Glutamatergic neuron (in vitro differentiated cells): ENCODE measurements around the gene AKAP11. TPM values are rescaled to one million over a fixed set of nuclear protein-coding genes. Genes with fewer than 3 reads are reported as not detected.

Source experiments
- DNase-seq: peaks from one replicate; pipeline ENCODE4 v3.0.0; 2022
- H3K27ac Mint-ChIP-seq: one replicate; pipeline ENCODE4 v1.8.0; 2020; ENCODE audit warnings: mild to moderate bottlenecking, mixed read lengths, inconsistent platforms; ENCODE audit not compliant: unreplicated experiment
- H3K27me3 Mint-ChIP-seq: one replicate; pipeline ENCODE4 v1.8.0; 2020; ENCODE audit warnings: mild to moderate bottlenecking, moderate library complexity, mixed read lengths, inconsistent platforms; ENCODE audit not compliant: unreplicated experiment
- H3K36me3 Mint-ChIP-seq: one replicate; pipeline ENCODE4 v1.8.0; 2020; ENCODE audit warnings: mild to moderate bottlenecking, mixed read lengths, inconsistent platforms; ENCODE audit not compliant: unreplicated experiment
- H3K4me1 Mint-ChIP-seq: one replicate; pipeline ENCODE4 v1.8.0; 2020; ENCODE audit warnings: mild to moderate bottlenecking, low read depth, mixed read lengths, inconsistent platforms; ENCODE audit not compliant: unreplicated experiment
- H3K4me3 Mint-ChIP-seq: one replicate; pipeline ENCODE4 v1.8.0; 2020; ENCODE audit warnings: mild to moderate bottlenecking, mixed read lengths, inconsistent platforms; ENCODE audit not compliant: unreplicated experiment
- H3K9me3 Mint-ChIP-seq: one replicate; pipeline ENCODE4 v1.8.0; 2020; ENCODE audit warnings: mild to moderate bottlenecking, moderate library complexity, mixed read lengths, inconsistent platforms; ENCODE audit not compliant: unreplicated experiment
- CTCF ChIP-seq: fragments of 200-600 bp; sonication (generic); IDR thresholded peaks from one replicate; pipeline ENCODE4 v1.5.0; 2021; ENCODE audit not compliant: partially characterized antibody, unreplicated experiment
- total RNA-seq: library from RNA; stranded (reverse); fragmentation: NEBNext Ultra II Directional; extraction: Animal tissue kit (Norgen Biotek cat#: 25700); gene quantifications from one replicate; pipeline ENCODE4 v1.2.1, GENCODE V29; 2021; ENCODE audit not compliant: unreplicated experiment

Gene AKAP11
- total RNA-seq, 1 donor from 2014 or later = 33.2 TPM

GRCh38 chr13:42283574-42283973 lies 11.6 kb downstream of the AKAP11 start:
- no peak overlapping the region for H3K27ac Mint-ChIP-seq
- H3K4me3 Mint-ChIP-seq = no peak overlapping the region
- H3K27me3 Mint-ChIP-seq = no peaks in the 10 kb centered on the region
- no peaks in the 10 kb centered on the region for H3K36me3 Mint-ChIP-seq
- peaks cover 3% of the 10 kb centered on the region for H3K4me1 Mint-ChIP-seq
- no peak for DNase-seq
- TF ChIP-seq CTCF = no peak
- no peaks in the 10 kb centered on the region for H3K9me3 Mint-ChIP-seq

GRCh38 chr13:42284068-42284467 lies 12.1 kb downstream of the AKAP11 start:
- no peak overlapping the region for H3K27ac Mint-ChIP-seq

GRCh38 chr13:42298392-42298791 lies 26.4 kb downstream of the AKAP11 start:
- Mint-ChIP-seq H3K36me3 (no peaks in the 10 kb centered on the region), H3K4me1 (no peaks in the 10 kb centered on the region), H3K4me3 (no peak overlapping the region), H3K27ac (no peak overlapping the region), H3K27me3 (peaks cover 3% of the 10 kb centered on the region), H3K9me3 (no peaks in the 10 kb centered on the region)
- no peak for TF ChIP-seq CTCF
- DNase-seq = no peak

More at GRCh38 chr13:42284068-42284467, 12.1 kb downstream of the AKAP11 start:
- H3K4me1 Mint-ChIP-seq = peaks cover 3% of the 10 kb centered on the region
- H3K4me3 Mint-ChIP-seq = no peak overlapping the region
- H3K9me3 Mint-ChIP-seq = no peaks in the 10 kb centered on the region
- H3K36me3 Mint-ChIP-seq = no peaks in the 10 kb centered on the region
- no peaks in the 10 kb centered on the region for H3K27me3 Mint-ChIP-seq
- TF ChIP-seq CTCF = no peak
- DNase-seq = no peak

GRCh38 chr13:42305503-42305902 lies 33.6 kb downstream of the AKAP11 start:
- no peaks in the 10 kb centered on the region for H3K36me3 Mint-ChIP-seq
- TF ChIP-seq CTCF = no peak
- H3K27me3 Mint-ChIP-seq = no peaks in the 10 kb centered on the region
- no peak overlapping the region for H3K27ac Mint-ChIP-seq
- no peaks in the 10 kb centered on the region for H3K4me1 Mint-ChIP-seq
- no peaks in the 10 kb centered on the region for H3K9me3 Mint-ChIP-seq
- no peak for DNase-seq
- no peak overlapping the region for H3K4me3 Mint-ChIP-seq

GRCh38 chr13:42307461-42307860 lies 35.5 kb downstream of the AKAP11 start:
- no peak overlapping the region for H3K27ac Mint-ChIP-seq

More at GRCh38 chr13:42307461-42307860, 35.5 kb downstream of the AKAP11 start:
- Mint-ChIP-seq H3K36me3 (no peaks in the 10 kb centered on the region), H3K27me3 (no peaks in the 10 kb centered on the region), H3K4me1 (no peaks in the 10 kb centered on the region), H3K9me3 (no peaks in the 10 kb centered on the region), H3K4me3 (no peak overlapping the region)
- no peak for TF ChIP-seq CTCF
- no peak for DNase-seq
